ENCODE measurements around the gene MCF2L.
"Not testable (repeated sequence)": the region's sequence is repeated elsewhere in the genome, so short reads cannot be mapped to it uniquely, and the experiment has no call there.

GRCh38 chr13:113108521-113108920 lies 139.5 kb downstream of the MCF2L start:
- TF ChIP-seq CTCF (IDR thresholded peaks at IDR 0.05; ENCODE audit: low read depth, low read length); EZH2phosphoT487 (IDR thresholded peaks at IDR 0.05; ENCODE audit: low read depth): not testable (repeated sequence)

All from OCI-LY3 (cell line).